Upper lobe of right lung (tissue), 1 donor: ENCODE data around the gene RAB13. TPM values are rescaled to one million over a fixed set of nuclear protein-coding genes. Genes with fewer than 3 reads are reported as not detected.
A peak's percentile ranks its signal among the peaks of the same experiment; 100 is the strongest.
"Not testable (repeated sequence)": the region's sequence is repeated elsewhere in the genome, so short reads cannot be mapped to it uniquely, and the experiment has no call there.

Experiments
- ATAC-seq: fragments of 200-7000 bp; cut with Tn5 transposase; one replicate; pipeline ENCODE4 v1.9.1; 2020; ENCODE audit warnings: mild to moderate bottlenecking, moderate library complexity
- DNase-seq: peaks from one replicate; pipeline ENCODE4 v3.0.0-alpha.2; 2020
- H3K27ac ChIP-seq: fragments of 200-600 bp; one replicate; pipeline ENCODE4 v1.8.0; 2022
- H3K27me3 ChIP-seq: fragments of 200-600 bp; one replicate; pipeline ENCODE4 v1.8.0; 2022; ENCODE audit warnings: mild to moderate bottlenecking
- H3K36me3 ChIP-seq: fragments of 200-600 bp; one replicate; pipeline ENCODE4 v1.8.0; 2022
- H3K4me1 ChIP-seq: fragments of 200-600 bp; one replicate; pipeline ENCODE4 v1.8.0; 2022
- H3K4me3 ChIP-seq: fragments of 200-600 bp; one replicate; pipeline ENCODE4 v1.8.0; 2022; ENCODE audit warnings: mild to moderate bottlenecking
- H3K9me3 ChIP-seq: fragments of 200-600 bp; one replicate; pipeline ENCODE4 v1.8.0; 2022
- intact Hi-C: fragments of 100-400 bp; cut with DNase I; formaldehyde crosslinking; loops from one replicate; pipeline ENCODE4 v1.11.0; 2022
- total RNA-seq: library from RNA; stranded (reverse); fragmentation: NEBNext Ultra II Directional; extraction: Animal tissue kit (Norgen Biotek cat#: 25700); gene quantifications from one replicate; pipeline ENCODE4 v1.2.1, GENCODE V29; 2021
- TF ChIP-seq, protein P1 (sequence below): fragments of 200-600 bp; IDR thresholded peaks from one replicate; pipeline ENCODE4 v1.8.0; 2022; ENCODE audit warnings: antibody characterized with exemption
- donor health status: DM: no; HTN: yes; CAD: no; lungs with severe emphysema.

Gene RAB13
- total RNA-seq, 1 donor from 2014 or later: 103 TPM

DNA sequence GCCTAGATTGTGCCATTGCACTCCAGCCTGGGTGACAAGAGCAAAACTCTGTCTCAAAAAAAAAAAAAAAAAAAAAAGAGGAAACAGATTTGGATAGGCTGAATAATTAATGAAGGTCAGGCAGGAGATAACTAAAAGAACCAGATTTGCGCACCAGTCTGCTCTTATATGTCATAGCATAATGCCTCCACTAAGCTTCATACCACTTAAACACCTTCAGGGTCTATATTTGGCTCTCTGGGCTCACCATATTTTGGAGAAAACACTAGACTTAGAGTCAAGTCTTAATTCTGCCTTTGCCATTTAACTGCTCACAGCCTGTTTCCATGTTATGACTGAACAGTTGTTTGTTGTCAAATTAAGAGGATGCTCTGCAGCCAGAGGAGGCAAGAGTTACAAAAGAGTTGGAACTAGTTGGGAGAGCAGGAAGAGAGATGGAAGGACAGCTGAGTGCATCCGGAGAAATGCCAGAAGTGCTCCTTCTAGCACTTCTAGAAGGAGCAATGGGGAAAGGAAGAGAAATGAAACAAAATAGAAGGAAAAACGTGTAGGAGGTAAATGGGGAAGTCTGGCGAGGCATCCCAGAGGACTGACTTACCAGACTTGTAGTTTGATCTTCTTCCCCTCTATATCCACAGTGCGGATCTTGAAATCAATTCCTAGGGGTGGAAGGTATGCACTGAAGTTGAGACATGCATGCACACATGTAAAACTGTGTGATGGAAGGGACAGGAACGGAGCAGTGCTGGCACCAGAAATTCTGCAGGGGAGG, 1.8 kb downstream of the RAB13 start:
- DNase-seq (no peak), ATAC-seq (no peak)
- Histone ChIP-seq H3K9me3 (no peaks in the 10 kb centered on the region), H3K36me3 (peaks cover 20% of the 10 kb centered on the region), H3K4me3 (peak overlapping the region; percentile 74), H3K4me1 (peaks cover 10% of the 10 kb centered on the region), H3K27ac (peak overlapping the region; percentile 40), H3K27me3 (no peaks in the 10 kb centered on the region)
- intact Hi-C loops: no loop called here
- TF ChIP-seq, protein P1, sequence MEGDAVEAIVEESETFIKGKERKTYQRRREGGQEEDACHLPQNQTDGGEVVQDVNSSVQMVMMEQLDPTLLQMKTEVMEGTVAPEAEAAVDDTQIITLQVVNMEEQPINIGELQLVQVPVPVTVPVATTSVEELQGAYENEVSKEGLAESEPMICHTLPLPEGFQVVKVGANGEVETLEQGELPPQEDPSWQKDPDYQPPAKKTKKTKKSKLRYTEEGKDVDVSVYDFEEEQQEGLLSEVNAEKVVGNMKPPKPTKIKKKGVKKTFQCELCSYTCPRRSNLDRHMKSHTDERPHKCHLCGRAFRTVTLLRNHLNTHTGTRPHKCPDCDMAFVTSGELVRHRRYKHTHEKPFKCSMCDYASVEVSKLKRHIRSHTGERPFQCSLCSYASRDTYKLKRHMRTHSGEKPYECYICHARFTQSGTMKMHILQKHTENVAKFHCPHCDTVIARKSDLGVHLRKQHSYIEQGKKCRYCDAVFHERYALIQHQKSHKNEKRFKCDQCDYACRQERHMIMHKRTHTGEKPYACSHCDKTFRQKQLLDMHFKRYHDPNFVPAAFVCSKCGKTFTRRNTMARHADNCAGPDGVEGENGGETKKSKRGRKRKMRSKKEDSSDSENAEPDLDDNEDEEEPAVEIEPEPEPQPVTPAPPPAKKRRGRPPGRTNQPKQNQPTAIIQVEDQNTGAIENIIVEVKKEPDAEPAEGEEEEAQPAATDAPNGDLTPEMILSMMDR: no peak

DNA sequence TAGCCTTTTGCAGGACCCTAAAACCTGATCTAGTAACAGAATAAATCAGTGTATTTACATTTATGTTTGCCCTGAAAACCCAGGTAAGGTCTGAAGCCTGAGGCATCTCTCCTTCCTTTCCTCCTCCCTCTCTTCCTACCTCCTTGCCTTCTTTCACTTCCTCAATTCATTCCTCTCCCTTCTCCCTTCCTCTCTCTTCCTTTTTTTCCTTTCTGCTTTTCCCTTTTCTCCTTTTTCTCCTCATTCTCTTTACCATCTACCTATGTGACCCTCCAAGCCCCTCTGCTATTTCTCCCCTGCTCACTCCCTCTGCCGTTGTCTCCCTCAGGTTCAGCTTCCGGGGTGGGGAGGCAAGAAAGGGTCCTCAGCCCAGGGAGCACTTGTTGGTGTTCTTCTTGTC, 4.4 kb downstream of the RAB13 start:
- H3K27ac ChIP-seq, DNase-seq, intact Hi-C loops, ATAC-seq, H3K9me3 ChIP-seq, H3K4me3 ChIP-seq, H3K27me3 ChIP-seq: not testable (repeated sequence)
- peaks cover 25% of the 10 kb centered on the region for H3K36me3 ChIP-seq
- peaks cover 14% of the 10 kb centered on the region for H3K4me1 ChIP-seq

DNA sequence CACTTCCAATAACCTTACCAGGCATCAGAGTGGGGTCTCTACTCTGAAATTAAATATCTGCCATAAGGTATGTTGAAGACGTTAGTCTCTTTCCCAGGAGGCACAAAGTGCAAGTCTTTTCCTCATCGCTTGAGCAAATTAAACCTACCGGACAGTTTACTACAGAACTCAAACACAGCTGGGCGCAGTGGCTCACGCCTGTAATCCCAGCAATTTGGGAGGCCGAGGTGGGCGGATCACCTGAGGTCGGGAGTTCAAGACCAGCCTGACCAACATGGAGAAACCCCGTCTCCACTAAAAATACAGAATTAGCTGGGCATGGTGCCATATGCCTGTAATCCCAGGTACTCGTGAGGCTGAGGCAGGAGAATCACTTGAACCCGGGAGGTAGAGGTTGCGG, 7.0 kb downstream of the RAB13 start:
- DNase-seq, H3K9me3 ChIP-seq, H3K27ac ChIP-seq, ATAC-seq, intact Hi-C loops, H3K27me3 ChIP-seq, H3K4me3 ChIP-seq: not testable (repeated sequence)
- peaks cover 49% of the 10 kb centered on the region for H3K36me3 ChIP-seq
- H3K4me1 ChIP-seq: peaks cover 17% of the 10 kb centered on the region

DNA sequence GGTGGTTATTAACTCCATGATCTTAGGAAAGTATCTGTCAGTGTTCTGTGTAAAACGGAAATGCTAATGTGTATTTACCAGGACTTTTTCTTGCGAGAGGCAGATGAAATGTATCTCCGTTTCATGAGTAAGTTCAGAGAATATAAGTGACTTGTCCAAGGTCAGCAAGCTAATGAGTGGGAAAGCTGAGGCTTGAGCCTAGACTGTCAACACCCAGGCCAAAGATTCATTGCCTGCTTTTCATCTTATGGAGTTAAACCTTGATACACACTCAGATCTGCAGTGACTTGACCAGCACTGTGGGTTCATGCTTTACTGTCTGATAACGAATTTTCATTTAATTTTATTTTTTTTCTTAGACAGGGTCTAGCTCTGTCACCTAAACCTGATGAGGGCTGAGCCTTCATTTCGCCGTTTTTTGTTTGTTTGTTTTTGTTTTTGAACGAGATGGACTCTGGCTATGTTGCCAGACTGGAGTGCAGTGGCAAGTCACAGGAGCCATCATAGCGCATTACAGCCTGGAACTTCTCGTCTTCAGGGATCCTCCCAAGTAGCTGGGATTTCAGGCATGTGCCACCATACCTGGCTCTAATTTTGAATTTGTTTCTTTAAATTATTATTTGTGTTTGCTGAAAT, 7.7 kb downstream of the RAB13 start:
- no peaks in the 10 kb centered on the region for H3K9me3 ChIP-seq
- no peaks in the 10 kb centered on the region for H3K27me3 ChIP-seq
- DNase-seq (no peak), ATAC-seq (no peak)
- H3K4me3 ChIP-seq: peak overlapping the region; percentile 100
- TF ChIP-seq, protein P1: no peak
- peak overlapping the region; percentile 95 for H3K27ac ChIP-seq
- H3K4me1 ChIP-seq: peaks cover 17% of the 10 kb centered on the region
- intact Hi-C loops: no loop called here
- peaks cover 53% of the 10 kb centered on the region for H3K36me3 ChIP-seq

DNA sequence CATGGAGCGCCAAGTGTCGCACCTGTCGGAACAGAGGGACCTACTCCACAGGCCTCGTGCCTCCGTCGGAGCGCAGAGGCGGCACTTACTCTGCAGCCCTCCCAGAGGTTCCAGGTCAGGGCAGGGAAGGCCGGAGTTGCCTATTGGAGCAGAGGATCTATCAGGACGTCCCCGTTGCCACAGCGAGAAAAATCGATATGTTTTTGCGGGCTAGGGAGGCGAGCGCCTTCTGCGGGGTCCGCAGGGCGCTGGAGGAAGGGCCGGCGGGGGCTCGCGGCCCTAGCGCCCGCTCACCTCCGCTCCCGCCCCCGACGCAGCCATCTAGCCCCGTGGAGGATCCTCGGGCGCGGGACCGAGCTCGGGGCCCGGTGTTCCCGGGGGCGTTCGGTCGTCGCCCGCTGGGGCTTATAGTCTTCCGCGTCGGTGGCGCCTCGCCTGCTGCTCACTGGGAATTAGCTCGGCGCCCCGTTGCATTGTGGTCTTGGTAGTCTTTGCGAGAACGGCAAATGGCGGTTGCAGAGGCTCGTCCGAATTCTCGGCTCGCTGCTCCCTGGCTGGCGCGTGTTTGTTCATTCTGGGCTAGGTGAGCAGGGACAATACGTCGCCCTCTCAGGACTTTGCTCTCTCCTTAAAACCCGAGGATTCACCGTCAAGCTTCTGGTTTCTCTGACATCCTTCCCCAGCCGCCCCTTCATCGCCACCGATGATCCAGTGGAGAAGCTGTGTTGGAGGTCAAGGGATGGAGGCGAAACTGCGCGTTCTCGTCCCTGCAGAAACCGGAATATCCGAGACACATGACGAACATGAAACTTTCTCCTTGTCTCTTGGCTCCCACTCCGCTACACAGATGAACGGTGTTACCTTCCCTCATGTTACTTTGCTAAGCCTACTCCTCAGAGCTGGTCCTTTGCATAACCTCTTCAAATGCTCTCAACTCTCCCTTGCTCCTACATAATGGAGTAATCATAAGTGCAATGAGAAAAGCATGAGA, 8.6 kb downstream of the RAB13 start, which contains the start of gene JTB:
Gene JTB (minus strand): TSS at position 425 of the 991 bp plus-strand sequence. CDS start 422 bp downstream, at position 3.
- intact Hi-C loops: no loop called here
- DNase-seq (peak; percentile 95), ATAC-seq (peak; percentile 97)
- Histone ChIP-seq H3K36me3 (peaks cover 47% of the 10 kb centered on the region), H3K27ac (peak within 1 kb of the TSS; percentile 95), H3K4me1 (peaks cover 17% of the 10 kb centered on the region), H3K27me3 (no peaks in the 10 kb centered on the region), H3K9me3 (no peaks in the 10 kb centered on the region), H3K4me3 (peak within 1 kb of the TSS; percentile 100)
- TF ChIP-seq, protein P1: no peak

DNA sequence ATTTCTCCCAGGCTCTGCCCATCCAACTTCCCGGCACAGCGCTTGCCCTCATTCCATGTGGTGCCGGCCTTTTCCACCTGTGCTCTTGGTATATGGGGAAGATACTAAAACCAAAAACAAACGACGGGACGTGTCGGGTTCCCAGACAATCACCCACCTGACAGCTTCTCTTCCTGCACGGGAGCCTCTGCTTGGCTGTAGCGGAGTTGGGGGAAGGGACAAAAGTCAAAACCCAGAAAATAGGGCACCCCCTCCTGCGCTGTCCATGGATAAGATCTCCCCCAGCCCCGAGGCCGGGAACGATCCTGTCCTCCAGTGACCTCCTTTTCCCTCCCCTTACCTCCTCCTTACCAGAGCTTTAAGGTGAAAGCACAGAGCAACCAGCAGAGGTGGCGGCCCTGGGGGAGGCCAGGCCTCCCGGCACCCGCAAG, 9.3 kb downstream of the RAB13 start:
- intact Hi-C loops: no loop called here

More for the DNA sequence above, 9.3 kb downstream of the RAB13 start:
- Histone ChIP-seq H3K27me3 (no peaks in the 10 kb centered on the region), H3K4me1 (peaks cover 17% of the 10 kb centered on the region), H3K4me3 (peak overlapping the region; percentile 100), H3K36me3 (peaks cover 45% of the 10 kb centered on the region), H3K27ac (peak overlapping the region; percentile 95), H3K9me3 (no peaks in the 10 kb centered on the region)
- ATAC-seq (no peak), DNase-seq (no peak)
- TF ChIP-seq, protein P1: no peak
